ENCODE data around the gene HMOX2.

DNA sequence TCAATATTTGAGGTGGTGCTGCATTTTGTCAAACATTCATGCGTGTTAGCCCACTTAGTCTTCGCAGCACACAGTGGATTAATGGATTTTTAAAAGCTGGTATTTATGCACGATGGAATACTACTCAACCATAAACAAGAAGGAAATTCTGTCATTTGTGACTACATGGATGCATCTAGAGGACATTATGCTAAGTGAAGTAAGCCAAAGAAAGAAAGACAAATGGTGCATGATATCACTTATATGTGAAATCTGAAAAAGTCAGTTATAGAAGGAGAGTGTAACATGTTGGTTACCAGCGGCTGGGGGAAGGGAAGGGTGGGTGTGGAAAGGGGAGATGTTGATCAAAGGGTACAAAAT, 23.0 kb downstream of the HMOX2 start:
- TF ChIP-seq FOXA1 (IDR thresholded peaks at IDR 0.05) = no peak
- TF ChIP-seq LEF1 (IDR thresholded peaks at IDR 0.05; ENCODE audit: borderline replicate concordance) = no peak
- no peak for TF ChIP-seq BHLHE40 (IDR thresholded peaks at IDR 0.05; ENCODE audit: borderline replicate concordance)
- TF ChIP-seq HDGF (IDR thresholded peaks at IDR 0.05; ENCODE audit: borderline replicate concordance) = no peak
- no peak for TF ChIP-seq SP1 (IDR thresholded peaks at IDR 0.05)
- TF ChIP-seq FOXM1 (IDR thresholded peaks at IDR 0.05; ENCODE audit: borderline replicate concordance) = no peak
- no peak for TF ChIP-seq PKNOX1 (IDR thresholded peaks at IDR 0.05)
- no peak for TF ChIP-seq SUZ12 (IDR thresholded peaks at IDR 0.05)
- TF ChIP-seq FOXK2 (IDR thresholded peaks at IDR 0.05) = no peak
- TF ChIP-seq ARNT (IDR thresholded peaks at IDR 0.05) = no peak
